HFF-Myc (cell line): ENCODE measurements around the gene ACTR6.
"Not testable (repeated sequence)": the region's sequence is repeated elsewhere in the genome, so short reads cannot be mapped to it uniquely, and the experiment has no call there.

Experiments used
- DNase-seq: peaks from one replicate; pipeline ENCODE4 v3.0.0-alpha.2; 2011; ENCODE audit warnings: low read depth; ENCODE audit errors: extremely low read depth
- H3K4me3 ChIP-seq: replicated peaks from 2 replicates; pipeline ENCODE4 v1.5.1; 2011; ENCODE audit warnings: low read depth, mild to moderate bottlenecking, control low read depth, low read length
- TF ChIP-seq, protein P1 (sequence below): IDR thresholded peaks from 2 replicates; pipeline ENCODE4 v1.5.1; 2012; ENCODE audit warnings: mild to moderate bottlenecking, low read depth, low read length, control low read depth; ENCODE audit errors: missing control alignments

The ACTR6 gene

DNA sequence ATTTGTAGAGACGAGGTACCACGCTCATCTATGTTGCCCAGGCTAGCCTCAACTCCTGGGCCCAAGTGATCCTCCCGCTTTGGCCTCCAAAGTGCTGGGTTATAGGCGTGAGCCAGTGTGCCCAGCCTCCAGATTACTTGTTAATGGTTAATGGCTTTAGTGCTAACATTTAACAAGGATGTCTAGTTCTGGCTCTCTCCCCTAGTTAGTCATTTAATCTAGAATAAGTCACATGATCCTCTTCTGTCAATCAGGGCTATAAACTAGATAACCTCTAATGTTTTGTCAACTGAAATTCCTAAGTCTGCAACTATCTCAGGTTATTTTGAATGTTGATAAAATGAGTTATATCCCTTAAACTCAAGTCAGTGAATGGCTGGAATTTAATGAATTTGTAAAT, 15.7 kb downstream of the ACTR6 start:
- no peak overlapping the region for H3K4me3 ChIP-seq
- no peak for DNase-seq
- TF ChIP-seq, protein P1, sequence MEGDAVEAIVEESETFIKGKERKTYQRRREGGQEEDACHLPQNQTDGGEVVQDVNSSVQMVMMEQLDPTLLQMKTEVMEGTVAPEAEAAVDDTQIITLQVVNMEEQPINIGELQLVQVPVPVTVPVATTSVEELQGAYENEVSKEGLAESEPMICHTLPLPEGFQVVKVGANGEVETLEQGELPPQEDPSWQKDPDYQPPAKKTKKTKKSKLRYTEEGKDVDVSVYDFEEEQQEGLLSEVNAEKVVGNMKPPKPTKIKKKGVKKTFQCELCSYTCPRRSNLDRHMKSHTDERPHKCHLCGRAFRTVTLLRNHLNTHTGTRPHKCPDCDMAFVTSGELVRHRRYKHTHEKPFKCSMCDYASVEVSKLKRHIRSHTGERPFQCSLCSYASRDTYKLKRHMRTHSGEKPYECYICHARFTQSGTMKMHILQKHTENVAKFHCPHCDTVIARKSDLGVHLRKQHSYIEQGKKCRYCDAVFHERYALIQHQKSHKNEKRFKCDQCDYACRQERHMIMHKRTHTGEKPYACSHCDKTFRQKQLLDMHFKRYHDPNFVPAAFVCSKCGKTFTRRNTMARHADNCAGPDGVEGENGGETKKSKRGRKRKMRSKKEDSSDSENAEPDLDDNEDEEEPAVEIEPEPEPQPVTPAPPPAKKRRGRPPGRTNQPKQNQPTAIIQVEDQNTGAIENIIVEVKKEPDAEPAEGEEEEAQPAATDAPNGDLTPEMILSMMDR = no peak

DNA sequence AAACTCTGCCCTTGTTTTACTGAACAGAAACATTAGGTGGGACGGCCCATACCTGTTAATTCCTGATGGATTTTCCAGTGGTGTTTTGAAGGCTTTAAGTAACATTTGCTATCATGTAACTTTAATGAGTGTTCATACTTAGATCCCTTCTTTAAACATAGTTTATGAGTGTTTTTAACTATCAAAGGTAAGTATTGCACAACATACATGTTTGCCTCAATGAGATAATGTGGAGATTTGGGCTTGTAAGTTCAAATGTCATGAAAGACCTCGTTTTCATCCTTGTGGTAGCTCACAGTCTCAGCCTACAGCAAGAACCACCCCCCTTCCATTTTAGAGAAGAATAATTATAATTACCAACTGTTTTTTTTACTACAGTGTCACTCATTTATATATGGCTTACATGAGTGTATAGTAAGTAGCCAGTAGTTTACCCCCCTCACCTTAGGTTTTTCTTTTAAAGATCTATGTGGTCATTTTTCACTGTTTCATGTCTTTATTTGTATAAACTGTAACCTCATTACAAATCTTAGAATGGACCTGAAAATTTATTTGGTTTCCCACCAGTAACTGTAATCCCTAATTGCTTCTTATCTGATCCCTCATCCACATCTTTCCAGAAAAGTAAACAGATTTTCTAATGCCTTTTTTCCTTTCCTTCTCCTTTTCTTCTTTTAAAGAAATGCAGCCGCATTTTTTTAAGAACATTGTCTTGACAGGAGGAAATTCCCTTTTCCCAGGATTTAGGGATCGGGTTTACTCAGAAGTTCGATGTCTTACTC, 18.9 kb downstream of the ACTR6 start:
- no peak for DNase-seq
- H3K4me3 ChIP-seq = no peak overlapping the region
- TF ChIP-seq, protein P1 = no peak

DNA sequence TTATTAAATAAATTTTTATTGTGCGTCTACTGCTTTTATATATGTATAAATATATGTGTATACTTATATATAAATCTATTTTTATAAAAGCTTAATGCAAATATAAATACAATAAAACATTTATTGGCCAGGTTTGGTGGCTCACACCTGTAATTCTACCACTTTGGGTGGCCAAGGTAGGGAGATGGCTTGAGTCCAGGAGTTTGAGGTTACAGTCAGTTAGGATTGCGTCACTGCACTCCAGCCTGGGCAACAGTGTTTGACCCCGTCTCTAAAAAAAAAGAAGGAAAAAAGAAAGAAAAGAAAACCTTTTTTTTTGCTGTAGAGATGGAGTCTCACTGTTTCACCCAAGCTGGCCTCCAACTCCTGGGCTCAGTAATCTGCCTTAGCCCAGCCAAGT, 20.9 kb downstream of the ACTR6 start:
- DNase-seq = no peak
- TF ChIP-seq, protein P1 = no peak
- no peak overlapping the region for H3K4me3 ChIP-seq

DNA sequence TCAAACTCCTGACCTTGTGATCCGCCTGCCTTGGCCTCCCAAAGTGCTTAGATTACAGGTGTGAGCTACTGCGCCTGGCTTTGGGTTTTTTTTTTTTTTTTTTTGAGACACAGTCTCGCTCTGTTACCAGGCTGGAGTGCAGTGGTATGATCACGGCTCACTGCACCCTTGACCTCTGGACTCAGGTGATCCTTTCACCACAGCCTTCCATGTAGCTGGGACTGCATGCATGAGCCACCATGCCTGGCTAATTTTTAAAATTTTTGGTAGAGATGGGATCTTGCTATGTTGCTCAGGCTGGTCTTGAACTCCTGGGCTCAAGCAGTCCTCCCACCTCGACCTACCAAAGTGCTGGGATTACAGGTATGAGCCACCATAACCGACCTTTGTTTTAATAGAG, 21.6 kb downstream of the ACTR6 start:
- not testable (repeated sequence) for H3K4me3 ChIP-seq, DNase-seq

DNA sequence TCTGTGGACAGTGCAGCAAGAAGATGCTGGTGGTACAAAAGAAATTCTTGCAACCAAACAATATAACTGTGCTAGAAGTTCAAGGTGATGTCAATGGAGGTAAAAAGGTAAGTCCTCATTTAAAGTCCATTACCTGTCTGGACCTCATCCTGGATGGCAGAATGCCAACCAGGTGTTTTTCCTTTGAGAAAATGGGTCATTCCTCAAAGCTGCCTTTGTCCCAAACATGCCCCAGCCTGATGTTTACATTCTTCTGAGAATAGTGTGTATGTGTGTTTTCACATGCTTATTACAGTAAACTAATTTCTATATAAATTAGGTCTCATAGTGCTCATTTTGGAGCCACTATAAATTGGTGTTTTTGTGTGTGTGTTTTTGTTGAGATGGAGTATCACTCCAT, 24.9 kb downstream of the ACTR6 start:
- H3K4me3 ChIP-seq = no peak overlapping the region
- TF ChIP-seq, protein P1 = no peak
- no peak for DNase-seq

DNA sequence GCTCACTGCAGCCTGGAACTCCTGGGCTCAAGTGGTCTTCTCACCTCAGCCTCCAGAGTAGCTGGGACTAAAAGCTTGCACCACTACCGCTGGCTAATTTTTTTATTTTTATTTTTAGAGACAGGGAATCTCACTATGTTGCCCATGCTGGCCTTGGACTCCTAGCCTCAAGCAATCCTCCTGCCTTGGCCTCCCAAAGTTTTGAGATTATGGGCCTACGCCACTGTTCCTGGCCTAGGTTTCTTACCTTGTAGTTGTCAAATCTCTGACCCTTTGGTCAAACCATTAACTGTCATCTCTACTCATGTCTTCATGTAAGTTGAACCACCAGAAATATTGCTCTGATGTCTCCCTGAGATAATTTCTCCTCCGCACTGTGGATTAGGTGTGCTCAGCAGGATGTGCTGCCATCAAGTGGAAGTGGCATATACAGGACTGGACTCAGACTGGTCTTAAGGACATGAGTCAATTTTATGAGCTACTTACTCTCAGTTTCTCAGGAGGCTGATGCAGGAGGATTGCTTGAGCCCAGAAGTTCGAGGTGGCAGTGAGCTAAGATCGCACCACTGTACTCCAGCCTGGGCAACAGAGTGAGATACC, 28.5 kb downstream of the ACTR6 start:
- TF ChIP-seq, protein P1 = peak; percentile 5
- peak; percentile 2 for DNase-seq

DNA sequence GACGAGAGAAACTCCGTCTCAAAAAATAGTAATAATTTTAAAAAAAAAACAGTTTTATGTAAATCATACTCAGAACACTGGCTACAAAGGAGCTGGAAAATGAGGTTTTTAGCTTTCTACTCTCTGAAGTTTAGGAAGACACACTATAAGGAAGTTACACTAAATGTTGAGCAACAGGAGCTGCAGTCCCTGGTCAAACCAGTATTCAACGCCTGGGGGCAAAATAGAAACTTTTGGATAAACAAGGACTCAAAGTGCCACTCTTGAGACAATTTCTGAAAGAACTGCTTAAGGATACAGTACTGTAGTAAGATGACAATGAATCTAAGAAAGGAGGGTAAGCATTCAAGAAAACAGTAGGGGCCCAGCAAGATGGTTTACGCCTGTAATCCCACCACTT, 29.3 kb downstream of the ACTR6 start:
- no peak for DNase-seq
- H3K4me3 ChIP-seq = no peak overlapping the region
- TF ChIP-seq, protein P1 = no peak

More for the DNA sequence above, 28.5 kb downstream of the ACTR6 start:
- H3K4me3 ChIP-seq = no peak overlapping the region

DNA sequence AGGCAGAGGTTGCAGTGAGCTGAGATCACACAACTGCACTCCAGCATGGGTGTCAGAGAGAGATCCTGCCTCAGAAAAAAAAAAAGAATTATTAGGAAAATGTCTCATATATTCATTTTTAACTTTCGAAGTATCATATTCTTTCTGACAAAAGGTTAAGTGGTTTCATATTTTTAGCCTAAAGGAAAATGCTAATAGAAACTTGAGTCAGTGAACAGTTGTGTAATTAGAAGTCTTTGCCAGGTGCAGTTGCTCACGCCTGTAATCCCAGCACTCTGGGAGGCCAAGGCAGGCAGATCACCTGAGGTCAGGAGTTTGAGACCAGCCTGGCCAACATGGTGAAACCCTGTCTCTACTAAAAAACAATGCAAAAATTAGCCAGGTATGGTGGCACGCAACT, 31.3 kb downstream of the ACTR6 start:
- H3K4me3 ChIP-seq = not testable (repeated sequence)

More for the DNA sequence above, 31.3 kb downstream of the ACTR6 start:
- DNase-seq = not testable (repeated sequence)
